HG03571 (cell line): ENCODE results near the gene OR13C9.
A peak's percentile ranks its signal among the peaks of the same experiment; 100 is the strongest.
"Not testable (repeated sequence)": the region's sequence is repeated elsewhere in the genome, so short reads cannot be mapped to it uniquely, and the experiment has no call there.

Source experiments
- ATAC-seq: cut with Tn5 transposase; IDR thresholded peaks from one replicate; pipeline ENCODE4 v1.9.1; 2021; ENCODE audit not compliant: unreplicated experiment

OR13C9 gene, protein sequence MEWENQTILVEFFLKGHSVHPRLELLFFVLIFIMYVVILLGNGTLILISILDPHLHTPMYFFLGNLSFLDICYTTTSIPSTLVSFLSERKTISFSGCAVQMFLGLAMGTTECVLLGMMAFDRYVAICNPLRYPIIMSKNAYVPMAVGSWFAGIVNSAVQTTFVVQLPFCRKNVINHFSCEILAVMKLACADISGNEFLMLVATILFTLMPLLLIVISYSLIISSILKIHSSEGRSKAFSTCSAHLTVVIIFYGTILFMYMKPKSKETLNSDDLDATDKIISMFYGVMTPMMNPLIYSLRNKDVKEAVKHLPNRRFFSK

DNA sequence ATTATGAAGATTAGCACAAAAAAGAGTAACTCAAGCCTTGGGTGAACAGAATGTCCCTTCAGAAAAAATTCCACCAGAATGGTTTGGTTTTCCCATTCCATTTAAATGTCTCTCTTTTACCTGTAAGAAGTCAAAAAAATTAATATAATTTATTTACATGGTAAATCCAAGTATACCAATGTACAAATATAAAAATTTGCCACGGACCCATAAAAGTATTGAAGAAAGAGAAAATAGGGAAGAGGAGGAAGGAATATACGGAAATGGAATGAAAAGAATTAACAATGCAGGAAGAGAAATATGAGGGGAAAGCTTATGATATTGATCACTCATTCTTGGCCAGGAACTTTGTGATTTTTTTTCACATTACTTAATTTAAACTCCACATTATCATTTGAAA lies at the start of gene OR13C9:
Gene OR13C9, minus strand, starts transcription at position 101 of the 400 bp plus-strand sequence. Its CDS starts 0 bp downstream, at position 101.
- no peak for ATAC-seq

DNA sequence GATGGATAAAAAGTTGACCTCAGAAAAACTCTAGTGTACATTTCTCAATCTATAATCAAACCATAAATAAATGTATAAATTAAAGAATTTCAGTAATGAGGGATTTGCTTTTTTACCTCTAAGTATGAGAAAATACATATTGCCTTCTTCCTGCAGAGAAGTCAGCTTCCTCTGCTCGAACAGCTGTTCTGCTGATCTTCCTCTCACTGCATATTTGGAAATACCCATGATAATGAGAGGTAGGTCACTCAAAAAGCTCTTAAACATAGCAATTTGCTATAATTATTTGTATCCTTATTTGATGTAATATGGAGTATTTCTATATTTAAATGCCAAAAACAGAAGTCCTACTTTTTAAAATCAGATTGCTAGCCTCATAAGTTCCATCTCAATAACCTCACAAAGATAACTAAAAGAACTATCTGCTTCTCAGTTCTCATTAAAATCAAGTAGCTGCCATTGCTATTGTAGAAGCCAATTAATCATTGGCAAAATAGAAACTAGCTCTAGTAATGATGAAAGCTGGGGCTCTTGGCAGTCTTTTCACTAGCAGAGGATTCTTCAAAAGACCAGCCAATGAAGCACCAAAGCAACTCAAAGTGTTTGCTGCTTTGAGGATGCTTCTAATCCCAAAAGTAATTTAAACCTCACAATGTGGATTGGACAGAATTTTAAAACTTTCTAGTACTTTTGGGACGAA lies 40.6 kb upstream of the OR13C9 start:
- no peak for ATAC-seq

DNA sequence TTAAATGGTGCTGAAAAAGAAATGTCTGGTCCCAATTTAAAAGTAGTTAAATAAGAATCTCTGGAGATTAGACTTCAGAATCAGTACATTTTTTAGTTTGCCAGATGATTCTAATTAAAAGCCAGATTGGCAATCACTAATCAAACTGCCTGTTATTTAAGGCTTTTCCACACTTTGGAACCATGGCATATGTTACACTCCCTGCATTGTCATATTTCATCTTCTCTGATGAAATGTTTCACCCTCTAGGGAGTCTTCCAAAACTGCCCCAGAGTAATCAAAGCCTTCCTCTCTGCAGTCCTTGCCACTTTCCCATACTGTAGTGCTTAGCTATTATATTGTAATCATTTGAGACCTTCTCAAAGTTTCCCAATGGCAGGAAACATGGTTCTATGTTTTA lies 17.5 kb upstream of the OR13C9 start:
- no peak for ATAC-seq

DNA sequence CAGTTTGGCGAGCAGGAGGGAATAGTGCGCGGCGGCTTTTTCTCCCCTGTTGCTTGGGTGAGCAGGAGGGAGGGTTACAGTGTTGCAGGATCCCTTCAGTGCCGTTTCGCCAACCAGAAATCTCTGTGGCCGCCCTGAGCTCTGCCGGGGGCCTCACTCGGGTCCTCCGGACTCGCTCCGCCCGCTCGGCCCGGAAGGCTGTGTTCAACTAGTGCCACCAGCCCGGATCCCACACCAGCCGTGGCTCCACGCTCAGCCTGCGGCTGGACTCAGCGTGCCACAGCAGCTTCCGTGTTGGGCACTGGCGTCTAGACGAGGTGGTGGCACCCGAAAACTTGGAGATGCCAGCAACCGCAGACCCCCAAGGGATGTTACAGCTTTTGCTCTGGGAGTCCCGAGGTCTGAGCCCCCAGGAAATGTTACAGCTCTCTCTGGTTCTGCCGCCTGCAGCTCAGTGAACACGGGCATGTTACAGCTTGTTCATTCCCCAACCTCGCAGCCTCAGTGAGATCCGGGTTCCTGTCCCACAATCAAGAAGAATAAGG lies 16.0 kb upstream of the OR13C9 start:
- ATAC-seq = no peak

DNA sequence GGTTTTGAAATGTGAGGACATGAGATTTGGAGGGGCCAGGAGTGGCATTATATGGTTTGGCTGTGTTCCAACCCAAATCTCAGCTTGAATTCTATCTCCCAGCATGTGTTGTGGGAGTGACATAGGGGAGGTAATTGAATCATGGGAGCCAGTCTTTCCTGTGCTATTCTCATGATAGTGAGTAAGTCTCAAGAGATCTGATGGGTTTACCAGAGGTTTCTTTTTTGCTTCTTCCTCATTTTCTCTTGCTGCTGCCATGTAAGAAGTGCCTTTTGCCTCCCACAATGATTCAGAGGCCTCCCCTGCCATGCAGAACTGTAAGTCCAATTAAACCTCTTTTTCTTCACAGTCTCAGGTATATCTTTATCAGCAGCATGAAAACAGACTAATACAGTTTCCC lies 8.0 kb upstream of the OR13C9 start:
- not testable (repeated sequence) for ATAC-seq

DNA sequence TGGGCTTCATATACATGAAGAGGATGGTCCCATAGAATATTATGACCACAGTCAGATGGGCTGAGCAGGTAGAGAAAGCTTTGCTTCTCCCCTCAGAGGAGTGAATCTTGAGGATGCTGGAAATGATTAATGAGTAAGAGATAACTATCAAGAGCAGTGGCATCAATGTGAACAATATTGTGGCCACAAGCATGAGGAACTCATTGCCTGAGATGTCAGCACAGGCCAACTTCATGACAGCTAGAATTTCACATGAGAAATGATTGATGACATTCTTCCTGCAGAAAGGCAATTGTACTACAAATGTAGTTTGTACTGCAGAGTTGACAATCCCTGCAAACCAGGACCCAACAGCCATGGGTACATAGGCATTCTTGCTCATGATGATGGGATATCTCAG lies 586 bp downstream of the OR13C9 start:
- ATAC-seq = no peak

DNA sequence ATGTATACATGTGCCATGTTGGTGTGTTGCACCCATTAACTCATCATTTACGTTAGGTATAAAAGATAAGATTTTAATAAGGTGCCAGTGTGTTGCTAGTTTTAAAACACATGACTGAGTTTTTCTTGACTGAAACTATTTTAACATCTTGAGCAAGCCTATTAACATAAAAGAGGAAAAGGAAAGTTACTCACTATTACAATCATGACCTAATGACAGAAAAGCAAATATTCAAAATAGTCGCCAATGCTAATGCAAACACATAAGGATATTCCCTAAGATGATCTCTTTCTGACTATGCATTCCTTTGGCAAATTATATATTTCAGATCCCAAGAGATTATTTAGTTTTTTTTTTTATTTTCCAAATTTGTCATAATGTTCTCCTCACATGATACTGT lies 6.8 kb downstream of the OR13C9 start:
- ATAC-seq = no peak

DNA sequence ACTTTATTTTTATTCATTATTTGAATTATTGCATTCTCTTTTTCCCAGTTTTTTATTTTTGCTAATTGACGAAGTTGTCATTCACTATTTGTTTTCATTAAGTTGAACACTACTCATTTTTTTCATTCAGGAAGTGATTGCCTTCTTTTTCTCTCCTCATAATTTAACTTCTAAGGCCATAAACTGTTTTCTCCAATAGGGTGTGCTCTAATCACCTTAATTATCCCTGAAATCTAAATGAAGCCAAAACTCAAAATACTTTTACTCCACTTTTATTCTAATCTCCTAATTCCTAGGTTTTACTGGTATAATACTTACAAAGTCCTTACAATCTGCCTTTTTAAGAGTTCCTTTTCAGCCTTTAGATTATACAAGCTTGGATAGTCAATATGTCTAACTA lies 9.7 kb downstream of the OR13C9 start:
- no peak for ATAC-seq

DNA sequence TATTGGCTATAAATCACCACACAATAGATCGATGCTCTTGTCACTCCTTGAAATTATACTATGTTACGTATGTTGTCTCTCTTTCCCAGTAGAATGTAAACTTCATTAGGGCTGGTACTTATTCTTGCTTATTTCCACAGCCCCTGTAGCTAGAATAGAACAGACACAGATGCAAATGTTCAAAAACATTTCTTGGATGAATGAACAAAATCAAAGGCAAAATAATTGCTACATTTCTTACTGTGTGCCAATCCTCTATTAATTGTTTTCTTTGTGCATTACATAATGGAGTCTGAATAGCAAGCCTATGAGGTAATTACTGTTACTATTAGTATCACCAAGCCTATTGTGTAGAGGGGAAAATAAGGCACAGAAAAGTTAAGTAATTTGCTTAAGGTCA lies 11.9 kb downstream of the OR13C9 start:
- ATAC-seq = no peak

DNA sequence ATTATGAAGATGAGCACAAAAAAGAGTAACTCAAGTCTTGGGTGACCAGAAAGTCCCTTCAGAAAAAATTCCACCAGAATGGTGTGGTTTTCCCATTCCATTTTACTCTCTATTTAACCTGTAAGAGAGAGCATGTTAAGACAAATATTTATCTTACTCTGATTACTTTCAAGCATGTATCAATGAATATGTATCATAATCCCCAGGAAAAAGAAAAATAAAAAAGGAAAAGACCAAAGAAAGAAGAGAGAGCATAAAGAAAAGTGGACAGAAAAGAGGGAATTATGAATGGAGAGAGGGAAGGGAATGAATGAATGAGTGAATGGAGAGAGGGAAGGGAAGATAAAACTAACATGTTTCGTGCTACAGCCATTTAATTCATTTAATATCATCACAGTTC lies 12.5 kb downstream of the OR13C9 start, which contains the start of gene OR13C2:
Gene OR13C2, minus strand, starts transcription at position 101 of the 400 bp plus-strand sequence. Its CDS starts 0 bp downstream, at position 101.
- not testable (repeated sequence) for ATAC-seq

DNA sequence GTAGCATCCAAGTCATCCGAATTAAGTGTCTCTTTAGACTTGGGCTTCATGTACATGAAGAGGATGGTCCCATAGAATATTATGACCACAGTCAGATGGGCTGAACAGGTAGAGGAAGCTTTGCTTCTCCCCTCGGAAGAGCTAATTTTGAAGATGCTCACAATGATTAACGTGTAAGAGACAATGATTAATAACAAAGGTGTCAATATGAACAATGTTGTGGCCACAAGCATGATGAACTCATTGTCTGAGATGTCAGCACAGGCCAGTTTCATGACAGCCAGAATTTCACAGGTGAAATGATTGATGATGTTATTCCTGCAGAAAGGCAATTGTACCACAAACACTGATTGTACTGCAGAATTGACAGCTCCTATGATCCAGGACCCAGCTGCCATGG lies 13.2 kb downstream of the OR13C9 start:
- peak; percentile 68 for ATAC-seq

DNA sequence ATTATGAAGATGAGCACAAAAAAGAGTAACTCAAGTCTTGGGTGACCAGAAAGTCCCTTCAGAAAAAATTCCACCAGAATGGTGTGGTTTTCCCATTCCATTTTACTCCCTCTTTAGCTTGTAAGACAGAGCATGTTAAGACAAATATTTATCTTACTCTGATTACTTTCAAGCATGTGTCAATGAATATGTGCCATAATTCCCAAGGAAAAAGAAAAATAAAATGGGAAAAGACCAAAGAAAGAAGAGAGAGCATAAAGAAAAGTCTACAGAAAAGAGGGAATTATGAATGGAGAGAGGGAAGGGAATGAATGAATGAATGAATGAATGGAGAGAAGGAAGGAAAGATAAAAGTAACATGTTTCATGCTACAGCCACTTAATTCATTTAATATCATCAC lies 18.7 kb downstream of the OR13C9 start, which contains the start of gene OR13C5:
Gene OR13C5, minus strand, starts transcription at position 101 of the 400 bp plus-strand sequence. Its CDS starts 0 bp downstream, at position 101.
- ATAC-seq = not testable (repeated sequence)

DNA sequence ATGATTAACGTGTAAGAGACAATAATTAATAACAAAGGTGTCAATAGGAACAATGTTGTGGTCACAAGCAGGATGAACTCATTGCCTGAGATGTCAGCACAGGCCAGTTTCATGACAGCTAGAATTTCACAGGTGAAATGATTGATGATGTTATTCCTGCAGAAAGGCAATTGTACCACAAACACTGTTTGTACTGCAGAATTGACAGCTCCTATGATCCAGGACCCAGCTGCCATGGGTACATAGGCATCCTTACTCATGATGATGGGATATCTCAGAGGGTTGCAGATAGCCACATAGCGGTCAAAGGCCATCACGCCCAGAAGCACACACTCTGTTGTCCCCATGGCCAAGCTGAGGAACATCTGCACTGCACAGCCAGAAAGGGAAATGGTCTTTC lies 19.3 kb downstream of the OR13C9 start:
- not testable (repeated sequence) for ATAC-seq

DNA sequence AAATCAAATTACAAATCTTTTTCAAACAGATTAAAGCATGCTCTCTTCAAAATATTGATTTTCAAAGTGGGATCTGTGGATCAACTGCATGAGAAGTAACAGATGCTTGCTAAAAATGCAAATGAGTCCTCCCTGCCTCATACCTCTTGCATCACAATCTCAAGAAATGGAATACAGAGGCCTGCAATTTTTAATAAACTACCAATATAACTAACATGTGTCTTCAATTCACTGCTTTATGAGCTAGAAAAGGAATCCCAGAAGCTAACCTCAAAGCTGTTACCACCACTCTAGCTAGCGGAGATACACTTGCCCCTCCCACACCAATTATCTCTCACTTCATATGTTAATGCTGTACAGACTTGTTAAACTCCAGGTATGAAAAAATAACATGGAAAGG lies 28.4 kb downstream of the OR13C9 start:
- no peak for ATAC-seq

DNA sequence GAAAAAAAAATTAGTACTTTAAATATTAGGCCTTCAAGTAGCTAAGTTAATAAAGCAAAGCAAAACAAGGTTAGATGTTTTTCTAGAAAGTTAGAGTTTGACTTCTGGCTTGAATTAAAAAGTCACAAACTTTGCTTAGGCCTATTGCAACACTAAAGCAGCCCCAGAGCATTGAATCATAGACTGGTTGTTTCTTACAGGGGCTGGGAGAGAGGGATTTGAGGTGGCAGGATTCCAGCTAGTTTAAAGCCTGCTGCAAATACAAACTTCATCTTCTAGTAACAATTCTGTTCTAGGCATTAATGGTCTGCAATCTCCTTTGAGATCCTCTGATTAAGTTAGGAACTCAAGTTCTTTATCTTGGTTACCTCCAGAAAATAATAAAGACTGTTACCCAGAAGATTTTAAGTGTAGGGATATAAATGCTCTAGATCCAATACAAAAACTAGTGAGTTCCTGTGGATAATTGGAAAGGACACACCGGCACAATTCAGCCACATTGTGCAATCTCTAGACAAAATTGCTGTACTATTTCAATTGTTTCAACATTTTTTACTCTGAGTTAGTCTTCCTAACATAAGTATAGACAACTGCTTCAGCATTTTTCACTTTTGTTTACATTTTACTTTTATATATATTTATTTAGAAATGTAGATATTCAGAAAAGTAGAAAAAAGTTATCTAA lies 31.4 kb downstream of the OR13C9 start:
- ATAC-seq = no peak

DNA sequence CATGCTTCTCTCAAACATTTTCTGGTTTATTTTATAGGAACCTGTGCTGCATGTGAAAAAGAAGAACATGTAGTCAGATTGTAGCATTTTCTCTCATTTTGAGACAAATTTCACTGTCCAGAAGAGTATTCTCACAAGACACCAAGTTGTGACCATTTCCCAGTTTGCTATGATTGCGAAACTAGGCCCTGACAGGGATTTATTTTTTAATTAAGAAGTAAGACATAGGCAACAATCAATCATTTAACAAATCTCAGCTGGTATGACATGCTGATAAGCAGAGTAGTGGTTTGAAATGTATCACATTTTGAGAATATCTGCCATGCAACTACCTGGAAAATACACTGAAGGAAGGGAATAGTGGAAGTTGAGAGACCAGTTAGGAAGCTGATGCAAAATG lies 37.4 kb downstream of the OR13C9 start:
- ATAC-seq = no peak

DNA sequence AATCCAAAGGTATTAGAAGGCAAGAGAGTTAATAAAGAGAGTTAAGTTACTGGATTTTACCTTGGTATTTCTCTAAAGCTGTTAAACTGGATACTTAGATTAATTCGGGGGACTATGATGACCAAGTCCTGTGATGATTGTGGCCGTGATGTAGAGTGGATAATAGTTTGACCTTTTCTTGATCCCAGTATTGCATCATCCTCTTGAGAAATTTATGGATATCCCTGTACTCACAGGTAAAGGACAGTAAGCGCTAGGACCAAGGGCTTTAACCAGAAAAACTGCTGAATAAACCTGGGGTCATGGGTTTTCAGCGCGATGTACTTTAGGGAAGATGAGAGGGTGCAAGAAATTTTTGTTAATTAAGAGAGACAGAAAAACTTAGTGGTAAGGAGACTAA lies 40.7 kb downstream of the OR13C9 start:
- ATAC-seq = no peak

DNA sequence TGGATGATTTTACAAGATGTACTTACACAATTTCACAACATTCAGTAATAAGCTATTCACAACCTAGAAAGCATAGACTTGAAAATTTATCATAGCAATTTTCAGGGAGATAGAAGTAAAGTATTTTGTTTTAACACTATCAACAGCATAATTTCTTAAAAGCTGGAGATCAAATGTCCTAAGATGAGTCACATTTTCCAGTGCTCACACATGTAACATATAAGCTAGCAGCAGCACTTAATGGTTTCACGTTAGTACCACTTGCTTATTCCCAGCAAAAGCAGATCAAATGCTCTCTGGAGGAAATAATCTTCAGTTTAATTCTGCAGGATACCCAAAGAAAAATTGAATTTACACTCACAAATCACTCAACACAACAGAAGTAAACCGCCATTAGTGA lies 42.5 kb downstream of the OR13C9 start:
- no peak for ATAC-seq

DNA sequence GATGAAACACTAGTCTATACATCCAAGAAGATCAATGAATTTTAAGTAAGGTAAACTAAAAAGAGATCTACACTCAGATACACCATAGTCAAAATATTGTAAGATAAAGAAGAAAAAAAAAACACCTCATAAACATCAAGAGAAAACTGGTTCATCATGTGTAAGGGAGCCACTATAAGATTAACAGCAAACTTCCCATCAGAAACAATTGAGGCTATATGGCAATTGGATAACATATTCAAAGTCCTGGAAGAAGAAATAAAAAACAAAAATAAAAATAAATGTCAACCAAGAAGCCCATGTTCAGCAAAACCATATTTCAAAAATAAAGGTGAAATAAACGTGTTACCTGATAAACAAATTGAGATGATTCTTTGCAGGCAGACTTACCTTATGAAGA lies 45.4 kb downstream of the OR13C9 start:
- no peak for ATAC-seq

DNA sequence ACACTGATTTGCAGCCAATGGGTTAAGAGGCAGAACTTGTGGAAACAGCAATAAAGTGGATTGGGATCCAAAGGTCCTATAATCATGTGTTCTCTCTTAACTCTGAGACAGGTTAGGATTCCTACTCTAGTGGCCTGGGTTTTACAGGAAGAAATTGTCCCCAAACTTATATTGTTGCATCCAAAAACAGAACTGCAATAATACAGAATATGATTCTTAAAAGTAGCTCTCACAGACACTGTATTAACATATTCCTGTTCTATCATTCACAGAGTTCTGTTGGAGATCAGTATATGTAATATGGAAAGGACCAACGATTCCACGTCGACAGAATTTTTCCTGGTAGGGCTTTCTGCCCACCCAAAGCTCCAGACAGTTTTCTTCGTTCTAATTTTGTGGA lies 49.1 kb downstream of the OR13C9 start, which contains the start of gene OR13C8:
Gene OR13C8, plus strand, starts transcription at position 301 of the 400 bp plus-strand sequence. Its CDS starts 0 bp downstream, at position 301.
- no peak for ATAC-seq
